Measurements from ENCODE around the gene GLMN. TPM values are rescaled to one million over a fixed set of nuclear protein-coding genes. Genes with fewer than 3 reads are reported as not detected.

GLMN gene
- total RNA-seq, 1 donor from 2014 or later = 22.8 TPM

GRCh38 chr1:92340154-92340553 lies 41.4 kb upstream of the GLMN start:
- Mint-ChIP-seq H3K27me3 (ENCODE audit: low read depth) (no peaks in the 10 kb centered on the region), H3K9me3 (no peaks in the 10 kb centered on the region), H3K36me3 (ENCODE audit: low read depth) (peaks cover 6% of the 10 kb centered on the region), H3K4me1 (no peaks in the 10 kb centered on the region), H3K4me3 (no peak overlapping the region), H3K27ac (ENCODE audit: unreplicated experiment) (no peak overlapping the region)
- DNase-seq (ENCODE audit: low read depth, low spot score) = no peak
- no peak for TF ChIP-seq CTCF (conservative IDR thresholded peaks at IDR 0.05)

- peaks cover 6% of the 10 kb centered on the region for H3K9me3 Mint-ChIP-seq
- peaks cover 30% of the 10 kb centered on the region for H3K36me3 Mint-ChIP-seq (ENCODE audit: low read depth)
- no peak for TF ChIP-seq CTCF (conservative IDR thresholded peaks at IDR 0.05)
- H3K27ac Mint-ChIP-seq (ENCODE audit: unreplicated experiment) = no peak overlapping the region
- H3K4me3 Mint-ChIP-seq = no peak overlapping the region
- H3K4me1 Mint-ChIP-seq = no peaks in the 10 kb centered on the region
- DNase-seq (ENCODE audit: low read depth, low spot score) = no peak
- H3K27me3 Mint-ChIP-seq (ENCODE audit: low read depth) = no peaks in the 10 kb centered on the region
These were observed 34.9 kb upstream of the GLMN start for GRCh38 chr1:92333668-92334067.

GRCh38 chr1:92329347-92330129 lies 30.8 kb upstream of the GLMN start:
- H3K4me3 Mint-ChIP-seq = no peak overlapping the region

GRCh38 chr1:92327794-92328193 lies 29.0 kb upstream of the GLMN start:
- Mint-ChIP-seq H3K27ac (ENCODE audit: unreplicated experiment) (no peak overlapping the region), H3K4me3 (no peak overlapping the region), H3K36me3 (ENCODE audit: low read depth) (peaks cover 73% of the 10 kb centered on the region), H3K9me3 (peaks cover 15% of the 10 kb centered on the region), H3K27me3 (ENCODE audit: low read depth) (no peaks in the 10 kb centered on the region), H3K4me1 (no peaks in the 10 kb centered on the region)
- no peak for DNase-seq (ENCODE audit: low read depth, low spot score)
- TF ChIP-seq CTCF (conservative IDR thresholded peaks at IDR 0.05) = no peak

More at GRCh38 chr1:92329347-92330129, 30.8 kb upstream of the GLMN start:
- no peak for DNase-seq (ENCODE audit: low read depth, low spot score)
- no peaks in the 10 kb centered on the region for H3K4me1 Mint-ChIP-seq
- no peaks in the 10 kb centered on the region for H3K27me3 Mint-ChIP-seq (ENCODE audit: low read depth)
- H3K27ac Mint-ChIP-seq (ENCODE audit: unreplicated experiment) = no peak overlapping the region
- H3K36me3 Mint-ChIP-seq (ENCODE audit: low read depth) = peaks cover 64% of the 10 kb centered on the region
- no peak for TF ChIP-seq CTCF (conservative IDR thresholded peaks at IDR 0.05)
- H3K9me3 Mint-ChIP-seq = peaks cover 15% of the 10 kb centered on the region

GRCh38 chr1:92326681-92327080 lies 27.9 kb upstream of the GLMN start:
- peaks cover 15% of the 10 kb centered on the region for H3K9me3 Mint-ChIP-seq
- no peak for DNase-seq (ENCODE audit: low read depth, low spot score)
- H3K4me3 Mint-ChIP-seq = no peak overlapping the region
- peaks cover 70% of the 10 kb centered on the region for H3K36me3 Mint-ChIP-seq (ENCODE audit: low read depth)
- no peak overlapping the region for H3K27ac Mint-ChIP-seq (ENCODE audit: unreplicated experiment)
- H3K4me1 Mint-ChIP-seq = no peaks in the 10 kb centered on the region
- TF ChIP-seq CTCF (conservative IDR thresholded peaks at IDR 0.05) = no peak
- no peaks in the 10 kb centered on the region for H3K27me3 Mint-ChIP-seq (ENCODE audit: low read depth)
